ENCODE measurements around the gene PDE4DIP. TPM values are rescaled to one million over a fixed set of nuclear protein-coding genes. Genes with fewer than 3 reads are reported as not detected.
"Not testable (repeated sequence)": the region's sequence is repeated elsewhere in the genome, so short reads cannot be mapped to it uniquely, and the experiment has no call there.

PDE4DIP gene
- total RNA-seq, 2 donors from 2014 or later, result 17.8 to 33.8 TPM

DNA sequence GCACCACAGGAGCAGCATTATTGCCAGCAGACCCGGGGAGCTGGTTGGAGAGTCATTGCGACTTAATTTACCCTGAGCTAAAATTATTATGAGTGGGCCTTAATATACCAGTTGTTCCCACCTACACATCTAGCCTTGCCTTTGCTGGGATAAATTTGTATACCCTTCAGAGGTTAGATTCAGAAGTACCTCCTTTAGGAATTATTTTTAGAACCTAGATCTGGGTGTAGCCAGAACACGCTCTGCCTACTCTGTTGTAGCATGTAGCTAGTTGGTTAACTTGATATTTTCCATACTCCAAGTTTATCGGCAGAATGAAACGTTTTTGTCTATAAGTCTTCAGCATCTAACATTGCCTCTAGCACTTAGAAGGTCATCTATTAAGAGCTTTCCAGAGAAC, 9.1 kb downstream of the PDE4DIP start:
- DNase-seq (ENCODE audit: low spot score); H3K9me3 Mint-ChIP-seq; H3K27me3 Mint-ChIP-seq; H3K36me3 Mint-ChIP-seq; ATAC-seq; H3K4me3 Mint-ChIP-seq; H3K27ac Mint-ChIP-seq; H3K4me1 Mint-ChIP-seq (ENCODE audit: low read depth in 2 of 2): not testable (repeated sequence)

DNA sequence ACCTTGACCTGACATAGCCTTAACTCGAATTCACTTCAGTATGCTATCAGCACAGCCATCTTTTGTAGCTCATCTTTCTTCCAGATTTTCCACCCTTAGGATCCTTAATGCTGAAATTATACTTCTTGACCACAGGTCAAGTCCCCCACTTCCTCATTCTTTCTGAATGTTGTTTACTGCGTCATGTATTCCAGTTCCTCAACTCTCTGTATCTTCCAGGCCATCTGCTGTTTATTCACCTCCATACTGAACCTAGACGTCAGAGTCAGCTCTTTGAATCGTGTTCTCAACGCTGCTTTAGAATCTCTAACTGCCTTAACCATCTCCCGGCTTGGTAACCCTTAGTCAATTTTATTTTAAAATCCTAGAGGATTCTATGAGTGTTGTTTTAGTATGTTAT, 9.8 kb downstream of the PDE4DIP start:
- not testable (repeated sequence) for H3K4me1 Mint-ChIP-seq (ENCODE audit: low read depth in 2 of 2); H3K27ac Mint-ChIP-seq; ATAC-seq; H3K9me3 Mint-ChIP-seq; DNase-seq (ENCODE audit: low spot score); H3K36me3 Mint-ChIP-seq; H3K4me3 Mint-ChIP-seq; H3K27me3 Mint-ChIP-seq

DNA sequence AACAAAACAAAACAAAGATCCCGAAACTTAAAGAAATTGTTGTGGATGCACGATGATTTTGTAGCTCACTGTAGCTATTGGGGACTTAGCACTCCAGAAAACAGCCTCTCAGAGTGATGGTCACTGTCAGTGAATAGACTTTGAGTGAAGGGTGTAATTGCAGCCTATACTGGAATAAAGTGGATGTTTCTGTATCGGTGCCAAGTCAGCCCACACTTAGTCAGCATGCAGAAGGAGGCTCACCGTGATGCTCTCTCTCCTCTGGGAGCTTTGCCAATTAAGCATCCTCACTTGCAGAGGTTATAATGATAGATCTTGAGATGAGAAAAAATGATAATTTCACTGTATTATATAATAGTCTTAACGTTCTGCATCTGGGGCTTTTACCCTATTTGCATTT, 11.1 kb downstream of the PDE4DIP start:
- not testable (repeated sequence) for ATAC-seq; H3K9me3 Mint-ChIP-seq; H3K27me3 Mint-ChIP-seq; H3K4me1 Mint-ChIP-seq (ENCODE audit: low read depth in 2 of 2); H3K36me3 Mint-ChIP-seq; H3K27ac Mint-ChIP-seq; DNase-seq (ENCODE audit: low spot score); H3K4me3 Mint-ChIP-seq

DNA sequence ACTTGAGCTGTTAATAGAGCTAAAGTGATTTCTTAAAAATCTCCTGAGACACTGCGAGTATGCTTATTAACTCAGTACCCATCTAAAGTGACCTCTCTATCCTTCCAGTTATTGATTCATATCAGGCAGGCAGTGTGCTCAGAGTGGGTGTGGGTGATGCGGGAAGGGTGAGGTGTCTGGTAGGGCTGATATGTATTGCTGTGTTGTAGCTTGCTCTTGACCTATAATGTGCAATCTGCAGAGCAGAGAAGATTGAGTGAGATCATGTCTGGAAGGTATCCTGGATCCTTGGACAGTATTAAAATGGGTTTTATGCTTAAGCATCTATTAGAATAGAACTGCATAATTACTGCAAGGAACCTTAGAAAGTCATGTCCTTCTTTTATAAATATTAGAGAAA, 15.8 kb downstream of the PDE4DIP start:
- not testable (repeated sequence) for H3K4me1 Mint-ChIP-seq (ENCODE audit: low read depth in 2 of 2); DNase-seq (ENCODE audit: low spot score); H3K4me3 Mint-ChIP-seq; ATAC-seq; H3K27me3 Mint-ChIP-seq; H3K36me3 Mint-ChIP-seq; H3K27ac Mint-ChIP-seq; H3K9me3 Mint-ChIP-seq

DNA sequence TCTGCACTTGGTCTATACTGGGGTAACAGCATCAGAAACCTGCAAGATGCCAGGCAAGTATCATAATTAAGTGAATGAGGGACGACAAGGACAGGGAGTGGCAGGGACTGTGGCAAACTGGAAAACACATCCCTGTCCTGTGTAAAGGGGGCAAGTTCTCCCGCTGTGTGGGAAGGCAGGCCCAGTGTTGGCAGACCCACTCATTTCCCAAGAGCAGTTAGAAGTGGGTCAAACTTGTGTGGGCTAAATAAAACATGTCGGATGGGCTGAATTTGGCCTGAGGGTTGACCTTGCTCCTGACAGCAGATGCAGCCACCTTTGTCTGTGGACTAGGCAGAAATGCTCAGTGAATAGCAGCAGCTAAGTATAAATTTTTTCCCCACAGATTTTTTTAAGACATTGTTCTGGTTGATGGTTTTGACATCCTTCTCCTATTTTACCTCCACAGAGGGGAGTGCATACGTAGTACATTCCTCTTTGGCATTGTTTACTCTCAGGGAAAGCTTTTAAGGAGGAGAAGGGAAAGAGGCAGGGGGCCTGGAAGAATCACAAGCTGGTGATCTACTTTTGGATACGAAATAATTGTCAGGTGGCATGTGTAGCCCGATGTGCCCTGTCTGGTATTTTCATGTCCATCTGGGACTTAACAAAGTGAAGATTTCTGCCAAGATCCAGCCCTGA, 16.5 kb downstream of the PDE4DIP start:
- H3K4me1 Mint-ChIP-seq (ENCODE audit: low read depth in 2 of 2); ATAC-seq; H3K27ac Mint-ChIP-seq: not testable (repeated sequence)

DNA sequence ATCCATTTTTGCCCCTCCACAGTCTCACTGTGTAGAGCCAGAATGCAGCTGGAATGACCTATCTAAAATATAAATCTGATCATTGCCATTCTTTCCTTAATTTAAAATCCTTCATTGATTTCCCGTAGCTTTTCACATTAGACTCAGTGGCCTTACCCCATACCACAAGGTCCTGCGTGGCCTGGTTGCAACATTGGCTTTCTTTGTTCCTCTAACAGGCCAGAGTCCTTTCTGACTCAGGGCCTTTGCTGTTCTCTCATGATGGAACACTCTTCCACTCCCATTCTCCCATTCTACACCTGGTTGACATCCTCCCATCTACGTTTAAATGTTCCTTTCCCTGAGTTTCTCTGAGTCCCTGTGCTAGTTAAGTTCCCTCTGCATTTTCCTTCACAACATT, 18.4 kb downstream of the PDE4DIP start:
- not testable (repeated sequence) for H3K4me3 Mint-ChIP-seq; H3K27ac Mint-ChIP-seq; H3K36me3 Mint-ChIP-seq; H3K4me1 Mint-ChIP-seq (ENCODE audit: low read depth in 2 of 2); H3K27me3 Mint-ChIP-seq; DNase-seq (ENCODE audit: low spot score); H3K9me3 Mint-ChIP-seq; ATAC-seq

More for the DNA sequence above, 16.5 kb downstream of the PDE4DIP start:
- H3K9me3 Mint-ChIP-seq; DNase-seq (ENCODE audit: low spot score); H3K27me3 Mint-ChIP-seq; H3K36me3 Mint-ChIP-seq; H3K4me3 Mint-ChIP-seq: not testable (repeated sequence)

DNA sequence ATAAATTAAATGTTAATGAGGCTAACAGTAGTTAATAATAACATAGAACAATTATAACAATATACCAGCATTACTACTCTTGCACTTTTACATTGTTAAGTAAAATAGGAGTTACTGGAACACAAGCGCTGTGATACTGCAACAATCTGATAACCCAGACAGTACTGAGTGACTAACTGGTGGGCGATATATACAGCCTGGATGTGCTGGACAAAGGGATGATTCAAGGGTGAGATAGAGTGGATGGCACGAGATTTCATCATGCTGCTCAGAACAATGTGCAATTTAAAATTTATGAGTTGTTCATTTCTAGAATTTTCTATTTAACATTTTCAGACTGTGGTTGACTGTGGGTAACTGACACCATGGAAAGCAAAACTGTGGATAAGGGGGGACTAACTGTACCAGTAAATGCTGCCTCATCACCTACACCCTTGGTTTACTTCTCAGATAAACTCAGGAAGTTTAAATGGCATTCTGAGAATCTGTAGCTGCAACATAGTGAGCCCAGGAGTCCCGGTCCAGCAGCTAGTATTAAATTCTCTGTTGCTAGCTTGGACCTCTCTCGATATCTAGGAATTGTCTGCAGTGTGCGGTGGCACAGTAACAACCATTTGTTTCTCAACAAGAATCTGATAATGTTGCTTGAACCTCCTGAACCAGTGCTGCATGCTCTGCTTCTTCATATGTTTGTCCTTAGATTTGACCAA, 24.9 kb downstream of the PDE4DIP start:
- H3K36me3 Mint-ChIP-seq, H3K4me3 Mint-ChIP-seq: not testable (repeated sequence)
- peak in 1 of 2 donors; percentile 41 for ATAC-seq

DNA sequence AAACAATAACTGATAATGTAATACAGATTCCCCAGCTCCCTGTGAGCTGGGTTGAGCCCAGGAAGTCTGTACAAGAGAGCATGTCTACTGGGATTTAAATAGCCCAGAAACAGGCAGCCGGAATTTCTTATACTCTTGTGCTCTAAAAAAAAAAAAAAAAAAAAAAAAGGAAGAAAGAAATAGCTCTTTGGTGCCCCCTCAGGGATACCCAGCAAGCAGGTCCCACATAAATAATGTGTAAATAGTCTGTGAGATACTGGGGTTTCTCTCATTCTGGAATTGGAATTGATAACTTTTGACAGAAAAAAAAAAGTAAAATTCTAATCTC, 25.4 kb downstream of the PDE4DIP start:
- H3K27ac Mint-ChIP-seq; H3K4me1 Mint-ChIP-seq (ENCODE audit: low read depth in 2 of 2); H3K27me3 Mint-ChIP-seq; H3K36me3 Mint-ChIP-seq; H3K4me3 Mint-ChIP-seq; ATAC-seq; H3K9me3 Mint-ChIP-seq; DNase-seq (ENCODE audit: low spot score): not testable (repeated sequence)

More for the DNA sequence above, 24.9 kb downstream of the PDE4DIP start:
- not testable (repeated sequence) for DNase-seq (ENCODE audit: low spot score); H3K27me3 Mint-ChIP-seq; H3K27ac Mint-ChIP-seq; H3K9me3 Mint-ChIP-seq; H3K4me1 Mint-ChIP-seq (ENCODE audit: low read depth in 2 of 2)

DNA sequence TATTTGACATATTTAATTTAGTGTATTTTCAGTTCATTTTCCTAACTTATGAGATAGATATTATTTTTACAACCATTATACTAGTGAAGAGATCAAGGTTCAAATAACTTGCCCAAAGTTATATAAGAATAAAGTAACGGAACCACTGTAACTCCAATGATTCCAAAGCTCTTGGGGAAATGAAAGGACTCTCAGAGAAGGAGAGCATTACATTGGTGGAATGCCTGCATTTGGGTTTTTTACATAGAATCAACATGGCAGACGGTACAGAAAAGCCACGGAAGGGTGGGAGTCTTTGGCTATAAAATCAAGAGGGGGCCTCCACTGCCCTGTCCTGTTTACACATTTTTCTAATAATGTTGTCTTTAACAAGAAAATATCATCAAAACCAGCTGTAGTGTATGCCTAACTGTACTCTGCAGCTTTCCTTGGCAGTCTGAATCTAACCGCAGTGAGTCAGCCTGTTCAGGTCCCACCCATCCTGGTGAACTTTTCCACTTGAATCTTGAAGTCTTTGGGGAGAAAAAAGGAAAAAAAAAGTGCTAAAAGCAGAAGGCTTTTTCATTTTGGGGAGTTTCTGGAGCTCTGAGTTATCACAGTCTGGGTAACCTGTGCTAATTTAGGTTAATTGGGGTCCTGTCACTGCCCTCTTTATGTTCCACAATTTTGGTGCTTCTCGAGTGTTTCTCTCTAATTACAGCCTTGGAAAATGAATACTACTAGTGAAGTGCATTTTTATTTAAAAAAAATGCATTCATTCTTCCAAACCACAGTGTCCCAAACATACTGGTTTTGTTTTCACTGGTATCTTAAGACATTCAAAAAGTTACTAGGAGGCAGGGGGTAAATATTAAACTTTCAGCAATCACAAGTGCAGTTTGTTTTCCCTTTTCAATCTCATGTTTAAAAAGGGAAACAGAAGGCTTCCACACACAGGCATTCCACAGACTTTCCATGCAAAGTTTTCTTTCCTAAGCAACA, 30.5 kb downstream of the PDE4DIP start:
- not testable (repeated sequence) for ATAC-seq, H3K9me3 Mint-ChIP-seq, H3K4me3 Mint-ChIP-seq

DNA sequence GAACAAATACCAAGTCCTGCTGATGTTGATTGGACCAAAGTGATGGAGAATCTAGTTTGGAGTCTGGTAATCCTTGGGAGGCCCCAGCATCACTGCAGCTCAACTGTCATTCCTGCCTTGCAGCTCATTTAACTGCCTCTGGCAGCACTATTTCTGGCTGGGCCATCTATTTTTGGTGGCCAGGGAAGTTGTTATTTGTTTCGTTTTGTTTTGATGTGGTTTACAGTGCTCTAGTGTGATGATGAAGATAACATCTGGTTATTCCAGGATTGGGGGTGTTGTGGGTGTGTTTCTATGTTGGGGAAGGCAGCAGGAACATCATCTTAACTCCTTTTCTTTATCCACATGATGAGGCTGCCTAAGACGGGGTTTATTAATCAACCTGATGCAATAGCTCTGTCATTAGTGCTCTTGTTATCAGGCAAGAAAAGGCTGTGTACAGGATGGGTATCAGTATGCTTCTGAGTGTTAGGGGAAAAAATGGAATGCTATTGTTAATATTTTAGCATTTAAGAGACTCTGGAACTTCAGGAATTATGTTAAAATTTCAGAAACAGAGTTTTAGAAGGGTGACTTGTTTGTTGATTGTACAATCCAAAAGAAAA, 35.7 kb downstream of the PDE4DIP start:
- H3K4me1 Mint-ChIP-seq (ENCODE audit: low read depth in 2 of 2); H3K27me3 Mint-ChIP-seq; ATAC-seq; H3K27ac Mint-ChIP-seq; H3K9me3 Mint-ChIP-seq; H3K36me3 Mint-ChIP-seq; DNase-seq (ENCODE audit: low spot score); H3K4me3 Mint-ChIP-seq: not testable (repeated sequence)

More for the DNA sequence above, 30.5 kb downstream of the PDE4DIP start:
- not testable (repeated sequence) for H3K36me3 Mint-ChIP-seq; H3K27ac Mint-ChIP-seq; H3K27me3 Mint-ChIP-seq; H3K4me1 Mint-ChIP-seq (ENCODE audit: low read depth in 2 of 2); DNase-seq (ENCODE audit: low spot score)

DNA sequence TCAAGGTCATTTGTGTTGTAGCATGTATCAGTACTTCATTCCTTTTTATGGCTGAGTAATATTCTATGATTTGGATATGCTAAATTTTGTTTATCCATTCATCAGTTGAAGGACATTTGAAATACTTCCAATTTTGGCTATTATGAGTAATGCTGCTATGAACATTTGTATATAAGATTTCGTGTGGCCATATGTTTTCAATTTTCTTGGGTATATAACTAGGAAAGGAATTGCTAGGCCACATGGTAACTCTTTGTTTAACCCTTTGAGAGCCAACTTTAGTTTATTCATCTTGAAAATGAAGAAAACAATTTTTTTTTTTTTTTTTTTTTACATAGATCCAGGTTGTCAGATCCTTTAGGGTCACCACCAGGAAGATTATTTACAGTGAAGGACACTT, 37.0 kb downstream of the PDE4DIP start:
- not testable (repeated sequence) for DNase-seq (ENCODE audit: low spot score); H3K27ac Mint-ChIP-seq; H3K36me3 Mint-ChIP-seq; H3K4me1 Mint-ChIP-seq (ENCODE audit: low read depth in 2 of 2); H3K4me3 Mint-ChIP-seq; ATAC-seq; H3K9me3 Mint-ChIP-seq; H3K27me3 Mint-ChIP-seq

DNA sequence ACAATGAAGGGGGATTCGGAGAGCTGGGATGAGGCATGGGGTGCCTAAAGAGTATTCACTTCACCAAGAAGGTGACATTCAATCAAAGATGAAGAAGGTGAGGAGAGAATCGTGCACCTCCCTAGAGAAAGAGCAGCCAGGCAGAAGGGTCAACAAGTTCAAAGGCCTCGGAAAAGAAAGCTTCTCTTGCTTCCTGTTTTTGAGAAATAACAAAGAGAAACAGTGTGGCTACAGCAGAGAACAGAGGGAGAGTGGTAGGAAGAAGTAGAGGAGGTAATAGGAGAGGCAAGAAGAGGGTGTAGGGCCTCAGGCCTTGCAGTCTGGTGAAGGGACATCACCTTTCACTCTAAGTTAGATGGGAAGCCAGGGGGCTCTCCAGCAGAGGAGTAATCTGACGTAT, 41.0 kb downstream of the PDE4DIP start:
- DNase-seq (ENCODE audit: low spot score); H3K4me3 Mint-ChIP-seq; H3K27me3 Mint-ChIP-seq; H3K4me1 Mint-ChIP-seq (ENCODE audit: low read depth in 2 of 2); H3K9me3 Mint-ChIP-seq; ATAC-seq; H3K36me3 Mint-ChIP-seq; H3K27ac Mint-ChIP-seq: not testable (repeated sequence)

DNA sequence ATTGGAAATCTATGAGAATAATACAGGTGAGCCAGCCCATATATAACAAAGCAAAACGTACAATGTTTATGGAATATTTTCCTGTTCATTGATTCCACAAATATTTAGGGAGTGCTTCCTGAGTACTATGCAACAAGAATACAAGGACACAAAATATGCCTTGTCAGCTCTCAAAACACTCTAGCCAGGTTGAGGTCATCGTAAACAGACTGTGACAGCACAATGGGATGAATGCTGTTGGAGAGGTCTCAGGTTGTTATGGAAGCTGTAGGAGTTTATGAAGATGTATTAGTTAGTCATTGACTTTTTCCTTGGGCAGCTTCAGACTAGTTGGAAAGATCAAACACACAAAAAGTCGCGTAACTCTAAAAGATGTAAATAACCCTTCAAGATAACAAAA, 42.1 kb downstream of the PDE4DIP start:
- not testable (repeated sequence) for H3K36me3 Mint-ChIP-seq; DNase-seq (ENCODE audit: low spot score); H3K9me3 Mint-ChIP-seq; H3K4me3 Mint-ChIP-seq; H3K27ac Mint-ChIP-seq; H3K27me3 Mint-ChIP-seq; H3K4me1 Mint-ChIP-seq (ENCODE audit: low read depth in 2 of 2); ATAC-seq

All from natural killer cell treated with Interleukin-12 subunit alpha and Interleukin-12 subunit beta and Interleukin-15 and Interleukin-18, amount 100 ng/mL, for 72 hours (primary cell).